Activated CD8-positive, alpha-beta T cell treated with anti-CD3 and anti-CD28 coated beads for 36 hours (primary cell): Measurements from ENCODE around the gene SCLY. TPM values are rescaled to one million over a fixed set of nuclear protein-coding genes. Genes with fewer than 3 reads are reported as not detected.

ENCODE experiments used
- ATAC-seq: fragments of 200-7000 bp; cut with Tn5 transposase; one replicate; pipeline ENCODE4 v1.10.0; 2021; ENCODE audit warnings: mild to moderate bottlenecking, moderate library complexity
- CTCF ChIA-PET: fragments of 350-600 bp; sonication (Branson Sonifier 250); formaldehyde crosslinking; loops from one replicate; lab custom pipeline; 2021; ENCODE audit warnings: antibody characterized with exemption; lab: Charles Lee
- POLR2A ChIA-PET: fragments of 350-600 bp; sonication (Branson Sonifier 250); formaldehyde crosslinking; loops from one replicate; lab custom pipeline; 2021; ENCODE audit warnings: antibody characterized with exemption; lab: Charles Lee
- DNase-seq: peaks from one replicate; pipeline ENCODE4 v3.0.0-alpha.2; 2020
- H3K27ac Mint-ChIP-seq: one replicate; pipeline ENCODE4 v1.8.0; 2021; ENCODE audit warnings: mild to moderate bottlenecking, mixed read lengths
- H3K27me3 Mint-ChIP-seq: one replicate; pipeline ENCODE4 v1.8.0; 2021; ENCODE audit warnings: mixed read lengths
- H3K36me3 Mint-ChIP-seq: one replicate; pipeline ENCODE4 v1.8.0; 2021; ENCODE audit warnings: low read depth, mixed read lengths
- H3K4me1 Mint-ChIP-seq: one replicate; pipeline ENCODE4 v1.8.0; 2021; ENCODE audit warnings: low read depth, mixed read lengths
- H3K4me3 Mint-ChIP-seq: one replicate; pipeline ENCODE4 v1.8.0; 2021; ENCODE audit warnings: mild to moderate bottlenecking, moderate library complexity, mixed read lengths
- H3K9me3 Mint-ChIP-seq: one replicate; pipeline ENCODE4 v1.8.0; 2021; ENCODE audit warnings: mixed read lengths
- CTCF ChIP-seq: fragments of 200-600 bp; IDR thresholded peaks from one replicate; pipeline ENCODE4 v1.8.0; 2022; ENCODE audit warnings: antibody characterized with exemption, mild to moderate bottlenecking
- intact Hi-C: fragments of 100-400 bp; cut with micrococcal nuclease; formaldehyde crosslinking; loops from one replicate; pipeline ENCODE4 v1.10.0; 2022
- total RNA-seq, 2 experiments: library from RNA; stranded (reverse); gene quantifications; one replicate each; pipeline ENCODE4 v1.2.3, GENCODE V29; 2021

The SCLY gene
- total RNA-seq, 2 experiments from 2014 or later, result 77.9 to 93.2 TPM

DNA sequence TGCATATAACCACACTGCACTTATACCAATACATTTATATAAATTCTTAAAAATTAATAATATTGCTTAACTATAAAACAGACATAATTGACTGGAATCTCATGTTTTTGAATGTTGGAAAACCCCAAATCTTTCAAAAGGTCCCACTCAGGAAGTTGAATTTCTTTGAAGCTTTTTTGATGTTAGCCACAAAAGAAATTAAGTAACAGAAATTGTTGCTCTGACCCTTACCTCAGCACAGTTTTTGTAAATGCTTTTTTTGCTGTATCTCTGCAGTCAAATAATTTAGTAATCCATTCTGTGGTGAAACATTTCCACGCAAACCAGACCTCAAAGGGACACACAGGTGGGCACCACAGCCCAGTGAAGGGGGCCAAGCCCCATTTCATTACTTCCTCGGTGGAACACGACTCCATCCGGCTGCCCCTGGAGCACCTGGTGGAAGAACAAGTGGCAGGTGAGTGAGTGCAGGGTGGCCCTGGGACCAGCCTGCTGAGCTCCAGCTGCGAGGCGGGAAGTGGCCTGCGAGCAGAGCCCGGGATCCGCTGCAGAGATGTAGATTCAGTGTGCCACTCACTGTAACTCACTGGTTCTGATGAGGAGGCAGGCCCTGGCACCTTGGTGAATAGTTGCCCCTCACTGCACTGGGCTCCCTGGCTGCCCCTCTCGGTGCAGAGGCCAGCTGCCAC, 8.4 kb downstream of the SCLY start:
- ChIA-PET POLR2A (interaction anchor here (0.7 kb wide), 1 partner anchor 12 kb away, joined by 3 read pairs; no protein-coding TSS in a partner anchor), CTCF (no interaction called here)
- peaks cover 30% of the 10 kb centered on the region for H3K9me3 Mint-ChIP-seq
- DNase-seq, result peak; percentile 22
- no peak for TF ChIP-seq CTCF
- peaks cover 86% of the 10 kb centered on the region for H3K36me3 Mint-ChIP-seq
- H3K27ac Mint-ChIP-seq, result peak overlapping the region; percentile 85
- H3K4me3 Mint-ChIP-seq, result no peak overlapping the region
- H3K27me3 Mint-ChIP-seq, result no peaks in the 10 kb centered on the region
- intact Hi-C loops, result loop anchor here (2.0 kb wide), 1 partner anchor 72 kb away; no protein-coding TSS in a partner anchor
- ATAC-seq, result peak; percentile 10
- peaks cover 63% of the 10 kb centered on the region for H3K4me1 Mint-ChIP-seq

GRCh38 chr2:238069877-238070276, 9.1 kb downstream of the SCLY start:
- H3K9me3 Mint-ChIP-seq, result peaks cover 30% of the 10 kb centered on the region
- POLR2A ChIA-PET, result no interaction called here
- DNase-seq (no peak), ATAC-seq (no peak)
- intact Hi-C loops, result loop anchor here (2.0 kb wide), 1 partner anchor 73 kb away; no protein-coding TSS in a partner anchor
- H3K27ac Mint-ChIP-seq, result no peak overlapping the region
- no peak overlapping the region for H3K4me3 Mint-ChIP-seq
- CTCF ChIA-PET, result no interaction called here
- peaks cover 86% of the 10 kb centered on the region for H3K36me3 Mint-ChIP-seq
- H3K27me3 Mint-ChIP-seq, result no peaks in the 10 kb centered on the region
- peaks cover 61% of the 10 kb centered on the region for H3K4me1 Mint-ChIP-seq
- no peak for TF ChIP-seq CTCF

- H3K36me3 Mint-ChIP-seq, result peaks cover 84% of the 10 kb centered on the region
- intact Hi-C loops, result loop anchor here (5.0 kb wide), 1 partner anchor 93 kb away; no protein-coding TSS in a partner anchor
- POLR2A ChIA-PET, result no interaction called here
- H3K4me1 Mint-ChIP-seq, result peaks cover 29% of the 10 kb centered on the region
- H3K9me3 Mint-ChIP-seq, result peaks cover 10% of the 10 kb centered on the region
- H3K4me3 Mint-ChIP-seq, result no peak overlapping the region
- H3K27ac Mint-ChIP-seq, result peak overlapping the region; percentile 59
- ATAC-seq (no peak), DNase-seq (no peak)
- no peak for TF ChIP-seq CTCF
- H3K27me3 Mint-ChIP-seq, result no peaks in the 10 kb centered on the region
- CTCF ChIA-PET, result no interaction called here
These were observed 14.6 kb downstream of the SCLY start for GRCh38 chr2:238075397-238075796.

DNA sequence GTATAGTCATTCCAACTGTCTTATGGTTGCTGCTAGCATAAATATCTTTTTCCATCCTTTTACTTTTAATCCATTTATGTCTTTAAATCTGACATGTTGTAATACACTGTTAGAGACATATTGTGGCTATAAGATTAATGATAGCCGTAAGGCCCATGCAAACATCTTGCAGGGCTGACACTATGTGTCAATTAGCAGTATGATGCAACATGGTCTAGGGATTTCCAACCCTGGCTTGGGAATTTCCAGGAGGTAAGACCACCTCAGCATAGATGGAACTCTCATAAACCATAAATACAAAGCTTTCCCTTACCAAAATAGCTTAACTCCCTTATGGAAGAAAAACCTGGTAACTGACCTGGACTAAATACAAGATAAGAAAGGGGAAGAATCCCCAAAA, 16.5 kb downstream of the SCLY start:
- intact Hi-C loops, result loop anchor here (5.0 kb wide), 1 partner anchor 95 kb away; no protein-coding TSS in a partner anchor
- Mint-ChIP-seq H3K4me1 (peaks cover 24% of the 10 kb centered on the region), H3K27me3 (no peaks in the 10 kb centered on the region), H3K27ac (peak overlapping the region; percentile 49), H3K4me3 (no peak overlapping the region), H3K36me3 (peaks cover 90% of the 10 kb centered on the region), H3K9me3 (peaks cover 7% of the 10 kb centered on the region)
- ChIA-PET POLR2A (interaction anchor here (0.8 kb wide), 1 partner anchor 9 kb away, joined by 5 read pairs; no protein-coding TSS in a partner anchor), CTCF (interaction anchor here (0.6 kb wide), 1 partner anchor 289 kb away, joined by 4 read pairs; no protein-coding TSS in a partner anchor)
- no peak for ATAC-seq
- DNase-seq, result no peak
- no peak for TF ChIP-seq CTCF

DNA sequence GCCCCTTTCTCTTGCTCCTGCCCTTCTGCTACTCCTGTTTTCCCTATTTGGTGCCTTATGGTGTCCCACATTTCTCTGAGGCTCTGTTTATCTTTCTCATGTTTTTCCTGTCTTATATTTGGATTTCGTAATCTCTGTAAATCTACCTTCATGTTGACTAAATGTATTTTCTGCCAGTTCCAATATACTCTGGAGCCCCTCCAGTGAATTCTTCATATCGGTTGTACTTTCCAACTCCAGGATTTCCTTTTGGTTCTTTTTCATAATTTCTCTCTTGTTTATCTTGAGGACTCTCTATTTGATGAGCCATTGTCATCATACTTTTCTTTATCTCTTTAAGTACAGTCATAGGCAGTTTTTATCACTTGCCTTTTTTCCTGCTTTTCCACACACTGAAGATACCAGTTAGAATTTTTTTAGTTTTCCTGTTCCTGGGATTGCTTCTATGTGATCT, 19.1 kb downstream of the SCLY start:
- POLR2A ChIA-PET, result no interaction called here

More for the DNA sequence above, 19.1 kb downstream of the SCLY start:
- H3K4me1 Mint-ChIP-seq, result peaks cover 13% of the 10 kb centered on the region
- intact Hi-C loops, result loop anchor here (5.0 kb wide), 1 partner anchor 98 kb away; no protein-coding TSS in a partner anchor
- no peaks in the 10 kb centered on the region for H3K9me3 Mint-ChIP-seq
- CTCF ChIA-PET, result interaction anchor here (1.2 kb wide), 1 partner anchor 20 kb away, joined by 3 read pairs; the partner anchor contains the start of gene ESPNL
- H3K4me3 Mint-ChIP-seq, result no peak overlapping the region
- peaks cover 88% of the 10 kb centered on the region for H3K36me3 Mint-ChIP-seq
- H3K27me3 Mint-ChIP-seq, result no peaks in the 10 kb centered on the region
- no peak for TF ChIP-seq CTCF
- no peak overlapping the region for H3K27ac Mint-ChIP-seq
- no peak for DNase-seq
- ATAC-seq, result no peak
